HG03280 (cell line): ENCODE results near the gene TANC1.
"Not testable (repeated sequence)": the region's sequence is repeated elsewhere in the genome, so short reads cannot be mapped to it uniquely, and the experiment has no call there.

Source experiments
- ATAC-seq: cut with Tn5 transposase; IDR thresholded peaks from one replicate; pipeline ENCODE4 v1.9.1; 2021; ENCODE audit warnings: mild to moderate bottlenecking, moderate library complexity; ENCODE audit not compliant: unreplicated experiment

The TANC1 gene

DNA sequence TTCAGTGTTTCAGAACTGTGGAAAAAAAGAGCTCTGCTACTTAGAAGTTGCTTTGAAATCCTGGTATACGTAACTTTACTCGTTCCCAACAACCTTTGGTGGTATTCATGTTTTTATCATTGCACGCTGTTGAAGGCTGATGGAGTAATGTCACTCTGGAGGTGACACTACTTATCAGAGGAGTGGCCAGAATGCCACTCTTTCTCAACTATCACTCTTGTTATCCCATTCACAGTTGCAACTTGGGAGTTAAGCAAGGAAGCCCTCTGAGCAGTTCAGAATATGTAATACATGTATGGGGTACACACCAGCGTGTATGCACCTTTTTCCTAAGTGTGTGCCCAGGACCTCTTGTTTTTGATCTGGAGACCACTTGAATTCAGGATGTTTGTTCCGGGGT, 53.6 kb downstream of the TANC1 start:
- no peak for ATAC-seq

GRCh38 chr2:159026170-159026569, 57.7 kb downstream of the TANC1 start:
- no peak for ATAC-seq

- no peak for ATAC-seq
These were observed 60.3 kb downstream of the TANC1 start for GRCh38 chr2:159028776-159029175.

- no peak for ATAC-seq
These were observed 61.5 kb downstream of the TANC1 start for GRCh38 chr2:159029936-159030335.

GRCh38 chr2:159030674-159031380, 62.4 kb downstream of the TANC1 start:
- ATAC-seq: no peak

DNA sequence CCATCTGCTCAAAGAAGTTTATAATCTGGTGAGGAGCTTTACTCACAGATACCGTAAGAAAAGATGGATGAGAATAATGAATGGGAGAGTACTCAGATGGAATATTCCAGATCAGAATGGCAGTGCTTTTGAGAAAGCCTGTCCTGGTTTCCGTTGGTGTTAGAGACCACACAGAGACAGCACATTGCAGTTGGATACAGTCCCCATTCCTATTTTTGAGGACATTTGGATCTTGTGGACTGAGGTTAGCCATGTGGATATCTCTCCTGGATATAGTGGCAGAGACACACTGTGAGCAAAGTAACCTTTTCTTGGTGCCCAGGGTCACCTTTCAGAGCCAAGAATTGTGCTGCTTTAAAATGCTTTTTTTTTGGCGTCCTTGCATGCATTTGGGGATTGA, 63.7 kb downstream of the TANC1 start:
- no peak for ATAC-seq

- no peak for ATAC-seq
These were observed 64.1 kb downstream of the TANC1 start for GRCh38 chr2:159032580-159032979.

DNA sequence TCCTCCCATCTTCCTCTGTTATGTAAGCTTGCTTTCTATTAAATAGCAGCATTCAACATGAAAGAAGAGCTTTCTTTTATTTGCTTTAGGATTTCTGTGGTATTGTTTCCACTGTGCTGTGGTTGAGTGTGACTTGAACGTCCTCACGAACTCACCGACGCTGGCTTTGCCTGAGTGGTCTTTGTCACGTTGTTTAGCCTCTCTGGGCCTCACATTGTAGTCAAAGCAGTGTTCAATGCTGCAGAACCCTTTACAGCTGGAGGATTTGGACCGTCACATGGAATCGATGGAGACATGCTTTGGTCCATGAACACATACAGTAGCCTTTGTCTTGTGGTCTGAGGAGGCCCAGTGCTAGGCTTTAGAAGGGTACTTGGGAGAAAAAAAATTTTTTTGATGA, 66.3 kb downstream of the TANC1 start:
- no peak for ATAC-seq

- no peak for ATAC-seq
These were observed 67.5 kb downstream of the TANC1 start for GRCh38 chr2:159035790-159036411.

GRCh38 chr2:159036461-159036860, 68.0 kb downstream of the TANC1 start:
- ATAC-seq: not testable (repeated sequence)

GRCh38 chr2:159041328-159041727, 72.9 kb downstream of the TANC1 start:
- not testable (repeated sequence) for ATAC-seq

- ATAC-seq: no peak
These were observed 73.8 kb downstream of the TANC1 start for GRCh38 chr2:159042115-159042850.

GRCh38 chr2:159043710-159044109, 75.3 kb downstream of the TANC1 start:
- ATAC-seq: no peak

- no peak for ATAC-seq
These were observed 76.4 kb downstream of the TANC1 start for GRCh38 chr2:159044804-159045286.

DNA sequence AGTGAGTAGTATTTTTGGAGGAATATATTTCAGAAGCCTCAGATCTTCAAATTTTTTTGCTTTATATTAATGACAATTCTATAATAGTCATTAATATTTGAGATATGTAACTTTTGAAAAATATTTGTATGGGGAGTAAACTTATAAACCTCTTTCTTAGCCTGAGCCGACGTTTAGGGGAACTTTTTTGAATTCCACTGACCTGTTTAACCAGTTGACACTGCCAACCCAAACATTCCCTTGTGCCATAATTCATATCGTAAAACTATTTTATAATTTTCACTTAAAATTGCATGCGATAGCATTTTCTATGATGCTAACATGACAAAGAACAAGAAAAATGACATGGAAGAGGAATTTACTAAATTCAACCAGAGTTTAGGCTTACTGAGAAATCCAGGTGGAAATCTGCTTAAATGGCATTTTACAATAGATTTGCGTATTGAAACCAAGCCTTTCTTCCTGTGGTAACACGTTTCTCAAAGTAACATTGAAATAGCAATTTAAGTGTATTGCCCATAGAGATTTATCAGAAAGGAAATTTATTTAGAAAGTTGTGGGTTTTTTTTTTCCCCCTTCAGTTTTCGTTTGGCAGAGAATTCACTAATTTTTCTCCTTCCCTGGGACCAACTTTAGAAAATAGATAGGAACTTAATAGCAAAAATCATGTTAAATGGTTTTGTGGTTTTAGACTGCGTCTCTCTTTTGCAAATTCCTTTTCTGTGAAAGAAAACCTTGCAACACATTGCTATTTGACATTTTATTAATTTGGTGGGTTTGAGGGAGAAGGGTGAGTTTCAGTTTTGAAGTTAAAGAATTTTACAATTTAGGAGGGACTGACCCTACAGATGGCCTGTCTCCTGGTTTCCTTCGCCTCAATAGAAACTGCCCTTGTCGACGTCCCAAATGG, 77.4 kb downstream of the TANC1 start:
- no peak for ATAC-seq

DNA sequence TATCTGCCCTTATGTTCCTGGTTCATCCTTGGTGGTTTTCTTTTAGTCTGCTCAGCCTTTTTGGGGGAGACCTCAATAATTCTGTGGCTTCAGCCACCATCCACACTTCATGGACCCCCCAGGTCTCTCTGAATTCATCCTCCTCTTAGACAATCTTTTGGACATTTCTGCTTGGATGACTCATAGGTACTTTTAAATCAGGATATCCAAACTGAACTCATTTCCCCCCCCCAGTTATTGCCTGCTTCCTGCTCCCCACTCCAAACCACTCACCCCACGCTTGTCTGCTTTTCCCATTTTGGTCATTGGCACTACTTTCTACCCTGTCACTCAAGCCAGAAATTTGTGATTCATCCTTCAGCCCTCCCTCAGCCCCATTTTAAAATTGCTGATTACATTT, 78.5 kb downstream of the TANC1 start:
- no peak for ATAC-seq

DNA sequence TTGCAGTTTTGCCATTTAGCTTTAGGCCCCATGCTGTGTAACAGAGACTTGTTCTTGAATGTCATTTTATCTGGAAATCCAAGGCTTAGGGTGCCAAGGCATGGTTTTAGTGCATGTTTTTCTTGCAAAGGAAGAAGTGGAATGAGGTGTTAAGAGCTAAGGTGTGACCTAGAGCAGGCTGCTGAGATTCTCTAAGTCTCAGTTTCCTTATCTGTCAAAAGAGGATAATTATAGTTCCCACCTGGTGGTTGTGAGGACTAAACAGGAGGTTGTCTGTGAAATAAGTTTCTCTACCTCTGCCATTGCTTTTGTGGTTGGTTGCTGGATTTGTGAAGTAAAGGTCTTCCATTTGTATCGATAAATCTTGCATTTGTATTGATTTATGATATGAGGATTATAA, 82.0 kb downstream of the TANC1 start:
- no peak for ATAC-seq

GRCh38 chr2:159051133-159051532, 82.7 kb downstream of the TANC1 start:
- ATAC-seq: no peak

DNA sequence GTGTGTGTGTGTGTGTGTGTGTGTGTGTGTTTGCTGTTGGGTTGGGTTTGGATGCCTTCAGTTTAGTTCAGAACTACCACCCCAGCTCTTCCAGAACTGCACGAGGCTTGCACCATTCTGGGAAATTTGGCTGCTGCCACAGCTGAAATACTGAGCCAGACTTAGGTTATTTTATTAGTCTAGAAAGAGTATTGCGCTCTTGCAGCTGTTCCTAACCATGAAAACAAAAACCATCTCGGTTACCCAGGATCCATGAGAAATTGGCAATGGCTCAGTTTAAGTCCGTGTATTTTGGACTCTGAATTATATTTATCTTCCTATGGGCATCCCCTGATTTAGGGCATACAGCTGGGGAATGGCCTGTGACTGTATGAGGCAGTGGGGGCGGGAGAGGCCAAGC, 83.2 kb downstream of the TANC1 start:
- no peak for ATAC-seq

GRCh38 chr2:159052157-159052601, 83.7 kb downstream of the TANC1 start:
- ATAC-seq: no peak
